WTC11 (cell line): ENCODE measurements around the gene KIF20B.

ENCODE experiments used
- ATF1 ChIP-seq: sonication (generic); formaldehyde crosslinking; IDR thresholded peaks from 2 replicates; pipeline ENCODE4 v1.8.1; 2023; ENCODE audit warnings: mild to moderate bottlenecking, moderate library complexity, missing genetic modification reagents
- CBFB ChIP-seq: sonication (generic); formaldehyde crosslinking; IDR thresholded peaks from 2 replicates; pipeline ENCODE4 v1.8.1; 2022; ENCODE audit warnings: mild to moderate bottlenecking, low read depth, missing genetic modification reagents
- CTCF ChIP-seq: fragments of 200-600 bp; IDR thresholded peaks from 2 replicates; pipeline ENCODE4 v1.8.0; 2022; ENCODE audit warnings: antibody characterized with exemption
- ETV6 ChIP-seq: sonication (generic); formaldehyde crosslinking; IDR thresholded peaks from 2 replicates; pipeline ENCODE4 v1.8.1; 2022; ENCODE audit warnings: mild to moderate bottlenecking, missing genetic modification reagents
- MAX ChIP-seq: sonication (generic); formaldehyde crosslinking; IDR thresholded peaks from 2 replicates; pipeline ENCODE4 v1.8.0; 2022; ENCODE audit warnings: mild to moderate bottlenecking, missing genetic modification reagents
- MXD4 ChIP-seq: fragments of 250-450 bp; sonication (Bioruptor Pico); IDR thresholded peaks from 2 replicates; pipeline ENCODE4 v1.8.0; 2021; ENCODE audit warnings: mild to moderate bottlenecking, moderate library complexity, borderline replicate concordance
- TCF7 ChIP-seq: sonication (generic); formaldehyde crosslinking; IDR thresholded peaks from 2 replicates; pipeline ENCODE4 v1.8.0; 2022; ENCODE audit warnings: mild to moderate bottlenecking, low read depth, missing genetic modification reagents, moderate library complexity
- USF2 ChIP-seq: sonication (generic); formaldehyde crosslinking; IDR thresholded peaks from 2 replicates; pipeline ENCODE4 v1.8.1; 2023; ENCODE audit warnings: mild to moderate bottlenecking, missing genetic modification reagents, moderate library complexity
- ZNF232 ChIP-seq: sonication (generic); formaldehyde crosslinking; IDR thresholded peaks from 2 replicates; pipeline ENCODE4 v1.8.0; 2022; ENCODE audit warnings: mild to moderate bottlenecking, missing genetic modification reagents
- ZNF317 ChIP-seq: sonication (generic); formaldehyde crosslinking; IDR thresholded peaks from 2 replicates; pipeline ENCODE4 v1.8.1; 2023; ENCODE audit warnings: low read depth, mild to moderate bottlenecking, moderate library complexity, missing genetic modification reagents, borderline replicate concordance
- ZNF425 ChIP-seq: fragments of 250-450 bp; sonication (Bioruptor Pico); conservative IDR thresholded peaks from 2 replicates; pipeline ENCODE4 v1.9.0; 2021; ENCODE audit warnings: mild to moderate bottlenecking

- no peak for TF ChIP-seq ZNF317 (CRISPR knock-in tag)
- no peak for TF ChIP-seq CTCF
- TF ChIP-seq MAX (CRISPR knock-in tag) = no peak
- TF ChIP-seq MXD4 (CRISPR knock-in tag) = no peak
- no peak for TF ChIP-seq ZNF425 (CRISPR knock-in tag)
- TF ChIP-seq ATF1 (CRISPR knock-in tag) = no peak
- TF ChIP-seq CBFB = no peak
- TF ChIP-seq TCF7 = no peak
- no peak for TF ChIP-seq ETV6 (CRISPR knock-in tag)
- TF ChIP-seq ZNF232 (CRISPR knock-in tag) = no peak
- TF ChIP-seq USF2 (CRISPR knock-in tag) = no peak
Measured at GRCh38 chr10:89685936-89686335, 15.5 kb upstream of the KIF20B start.
